GM19043 (cell line): ENCODE results near the gene METTL1.
"Not testable (repeated sequence)": the region's sequence is repeated elsewhere in the genome, so short reads cannot be mapped to it uniquely, and the experiment has no call there.

Source experiments
- ATAC-seq: cut with Tn5 transposase; IDR thresholded peaks from one replicate; pipeline ENCODE4 v1.9.1; 2021; ENCODE audit warnings: low read depth; ENCODE audit not compliant: unreplicated experiment

Gene METTL1

DNA sequence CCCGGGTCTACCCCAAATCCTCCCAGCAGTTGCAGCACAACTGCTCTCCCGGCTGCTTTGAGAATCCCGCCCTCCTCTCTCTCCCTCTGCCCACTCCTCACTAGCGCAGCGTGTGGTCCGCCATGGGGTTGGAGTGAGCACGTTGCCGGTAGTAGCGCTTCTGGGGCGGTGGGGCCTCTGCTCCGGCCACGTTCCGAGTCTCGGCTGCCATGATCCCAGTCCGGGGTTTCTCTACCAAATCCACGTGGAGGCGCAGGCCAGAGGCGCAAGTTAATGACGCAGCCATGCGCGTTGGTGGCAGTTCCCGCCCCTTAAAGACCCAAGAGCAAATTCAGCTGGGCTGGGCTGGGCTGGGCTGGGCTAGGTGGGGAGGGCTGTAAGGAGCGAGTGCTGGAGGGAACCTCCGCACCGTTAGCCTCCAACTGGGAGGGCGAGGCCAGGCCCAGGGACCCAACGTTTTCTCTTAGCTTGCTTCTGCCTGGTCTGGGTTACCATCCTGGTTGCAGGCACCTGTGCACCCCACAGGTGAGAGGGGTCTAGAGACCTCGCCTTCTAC lies at the start of gene METTL1:
Gene METTL1, minus strand, starts transcription at position 233 of the 556 bp plus-strand sequence. Its CDS starts 22 bp downstream, at position 211.
- peak; percentile 85 for ATAC-seq

DNA sequence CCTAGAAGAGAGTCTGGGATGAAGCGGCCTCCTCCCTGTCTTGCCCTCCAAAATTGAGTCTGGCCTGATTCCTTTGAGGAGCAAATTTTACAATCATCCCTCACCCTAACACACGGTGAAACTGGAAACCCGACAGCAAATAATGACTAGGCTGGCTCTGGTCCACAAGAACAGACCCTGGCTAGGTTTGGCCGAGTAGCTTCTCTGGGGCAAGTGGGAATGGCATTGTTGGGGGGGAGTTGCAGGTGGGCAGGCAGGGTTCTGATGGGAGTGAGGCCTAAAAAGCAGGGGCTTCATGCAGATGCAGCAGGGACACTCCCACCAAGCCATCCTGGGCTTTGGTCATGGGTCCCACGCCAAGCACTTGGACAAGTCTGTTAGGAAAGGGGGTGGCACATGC lies 49.1 kb upstream of the METTL1 start:
- not testable (repeated sequence) for ATAC-seq

DNA sequence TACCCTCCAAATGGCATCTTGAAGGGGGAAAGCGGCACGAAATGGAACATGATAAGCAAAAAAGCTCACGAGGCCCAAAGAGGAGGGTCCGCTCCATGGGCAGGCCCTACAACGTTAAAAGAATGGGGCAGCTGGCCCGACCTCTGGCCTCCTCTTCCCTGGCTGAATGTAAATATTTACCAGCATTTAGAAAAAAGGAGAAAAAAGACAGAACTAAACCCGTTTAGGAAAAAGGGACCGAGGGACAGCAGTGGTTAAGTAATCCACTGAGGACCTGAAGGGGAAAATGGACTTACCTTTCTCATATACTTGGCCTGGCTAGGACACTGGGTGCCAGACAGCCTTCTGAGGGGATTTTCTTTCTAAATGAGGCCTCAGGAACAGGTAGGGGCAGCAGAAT lies 48.2 kb upstream of the METTL1 start:
- not testable (repeated sequence) for ATAC-seq

DNA sequence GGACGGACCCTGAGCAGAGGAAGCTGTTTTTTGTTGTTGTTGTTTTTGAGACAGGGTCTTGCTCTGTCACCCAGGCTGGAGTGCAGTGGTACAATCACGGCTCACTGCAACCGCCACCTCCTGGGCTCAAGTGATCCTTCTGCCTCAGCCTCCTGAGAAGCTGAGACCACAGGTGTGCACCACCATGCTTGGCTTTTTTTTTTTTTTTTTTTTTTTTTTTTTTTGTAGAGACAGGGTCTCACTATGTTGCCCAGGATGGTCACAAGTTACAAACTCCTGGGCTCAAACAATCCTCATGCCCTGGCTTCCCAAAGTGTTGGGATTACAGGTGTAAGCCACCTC lies 46.1 kb upstream of the METTL1 start:
- not testable (repeated sequence) for ATAC-seq

DNA sequence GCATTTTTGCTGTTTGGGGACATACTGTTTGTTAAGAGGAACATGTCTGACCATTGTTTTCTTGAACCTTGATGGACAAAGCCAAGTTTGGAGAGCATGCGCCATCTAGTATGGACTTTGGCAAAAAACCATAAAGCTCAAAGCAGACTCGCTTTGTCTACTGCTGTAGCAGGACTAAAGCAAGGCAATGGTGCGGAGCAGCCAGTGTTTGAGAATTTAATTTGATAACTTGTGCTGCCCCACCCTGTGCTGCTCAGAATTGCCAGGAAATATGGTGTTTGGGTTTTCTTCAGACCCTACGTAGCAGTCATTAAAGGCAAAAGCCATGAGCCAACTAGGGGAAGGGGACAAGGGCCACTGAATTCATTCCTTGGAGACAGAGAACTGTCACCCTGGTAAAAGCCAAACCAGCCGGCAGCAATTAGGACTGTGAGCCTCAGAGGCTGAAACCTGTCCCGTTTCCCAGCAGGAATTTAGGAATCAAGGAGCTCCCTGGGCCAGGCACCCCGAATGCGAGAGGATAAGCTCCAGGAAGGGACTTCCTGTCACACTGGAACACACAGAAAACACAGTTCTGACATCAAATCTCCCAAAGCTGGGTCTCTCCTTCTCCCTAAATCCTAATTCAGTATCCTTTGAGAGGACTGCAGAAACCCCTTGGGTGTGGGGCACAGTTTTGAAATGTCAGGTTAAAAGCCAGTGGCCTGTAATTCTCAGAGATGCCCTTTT lies 45.5 kb upstream of the METTL1 start:
- ATAC-seq = no peak

DNA sequence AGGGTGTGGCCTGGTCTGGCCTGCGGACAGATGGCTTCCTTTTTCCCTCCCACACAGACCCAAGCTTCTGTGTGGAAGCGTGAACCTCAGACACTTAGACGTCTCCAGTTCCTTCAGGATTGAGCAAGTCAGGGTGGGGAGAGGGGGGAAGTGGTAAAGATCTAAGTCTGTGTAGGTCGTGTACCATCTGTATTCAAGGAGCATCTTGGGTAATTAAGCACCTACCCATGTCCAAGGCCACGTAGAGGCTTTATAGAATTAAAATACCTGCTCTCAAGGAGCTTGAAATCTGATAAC lies 44.9 kb upstream of the METTL1 start:
- ATAC-seq = no peak

DNA sequence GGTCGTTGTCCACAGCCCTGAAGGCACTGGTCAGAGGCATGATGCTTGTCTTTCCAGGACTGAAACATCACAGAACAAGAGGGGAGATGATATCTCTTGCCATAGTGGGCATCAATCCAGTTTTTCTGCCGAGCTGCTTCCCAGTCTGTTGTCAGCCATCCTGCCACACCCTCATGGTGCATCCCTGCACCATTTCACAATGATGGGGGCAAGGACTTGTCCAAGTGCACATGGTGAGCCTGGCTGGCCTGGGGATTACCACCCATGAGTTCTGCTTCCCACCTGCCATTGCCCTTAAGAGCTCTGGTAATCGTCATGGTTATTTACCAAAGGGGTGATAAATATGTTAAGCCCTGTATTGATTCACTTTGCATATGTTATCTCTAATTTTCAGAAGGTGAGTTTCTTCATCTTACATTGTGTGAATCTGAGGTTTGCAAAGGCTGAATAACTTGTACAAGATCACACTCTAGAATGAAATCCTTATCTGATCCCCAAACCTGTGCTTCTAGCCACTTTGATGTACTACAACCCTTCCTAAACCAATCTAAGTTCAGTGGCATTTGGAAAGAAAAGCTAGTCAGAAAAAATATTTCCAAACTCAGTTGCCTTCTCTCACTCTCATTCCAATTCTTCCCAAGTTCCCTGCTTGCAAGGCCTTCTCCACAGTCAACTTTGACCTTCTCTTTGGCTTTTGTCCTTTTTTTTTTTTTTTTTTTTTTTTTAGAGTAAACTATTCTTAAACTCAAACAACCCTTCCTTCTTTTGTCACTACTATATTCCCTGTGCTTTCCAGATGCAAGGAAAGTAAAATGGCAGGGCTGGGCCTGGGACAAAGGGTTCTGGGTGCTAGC lies 44.3 kb upstream of the METTL1 start:
- no peak for ATAC-seq

DNA sequence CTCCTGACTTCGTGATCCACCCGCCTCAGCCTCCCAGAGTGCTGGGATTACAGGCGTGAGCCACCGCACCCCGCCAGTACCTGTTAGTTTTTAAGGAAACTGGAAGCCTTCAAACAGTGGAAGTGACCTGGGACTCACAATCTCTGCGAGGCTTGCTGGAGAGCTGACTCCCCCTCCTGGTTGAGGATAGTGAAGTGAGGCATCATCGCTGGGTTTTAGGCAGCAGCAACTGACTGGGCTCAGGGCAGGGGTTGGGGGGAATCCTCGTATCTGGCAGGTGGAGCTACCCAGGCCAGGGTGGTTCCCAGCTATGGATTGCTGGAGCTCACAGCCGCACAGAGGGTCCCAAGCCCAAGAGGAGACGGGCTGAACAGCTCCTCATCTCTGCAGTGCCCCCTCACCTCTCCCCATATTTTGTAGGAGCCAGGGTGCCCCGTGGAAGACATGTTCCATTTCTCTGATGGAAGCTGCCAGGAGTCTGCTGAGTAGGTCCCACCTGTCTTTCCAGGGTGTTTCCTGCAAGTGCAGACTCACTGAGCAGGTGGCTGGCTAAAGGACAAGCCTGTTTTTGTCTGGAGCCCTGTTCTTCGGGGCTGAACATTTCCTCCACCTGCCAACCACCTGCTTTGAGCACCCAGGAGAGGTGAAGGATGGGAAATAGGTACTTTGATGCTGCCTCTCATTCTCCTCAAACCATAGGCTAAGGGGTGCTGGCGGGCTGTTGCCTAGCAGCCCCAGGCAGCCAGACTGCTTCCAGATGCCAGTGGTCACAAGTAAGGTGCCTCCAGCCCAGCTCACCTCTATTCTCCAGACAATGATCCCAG lies 43.5 kb upstream of the METTL1 start:
- ATAC-seq = no peak

DNA sequence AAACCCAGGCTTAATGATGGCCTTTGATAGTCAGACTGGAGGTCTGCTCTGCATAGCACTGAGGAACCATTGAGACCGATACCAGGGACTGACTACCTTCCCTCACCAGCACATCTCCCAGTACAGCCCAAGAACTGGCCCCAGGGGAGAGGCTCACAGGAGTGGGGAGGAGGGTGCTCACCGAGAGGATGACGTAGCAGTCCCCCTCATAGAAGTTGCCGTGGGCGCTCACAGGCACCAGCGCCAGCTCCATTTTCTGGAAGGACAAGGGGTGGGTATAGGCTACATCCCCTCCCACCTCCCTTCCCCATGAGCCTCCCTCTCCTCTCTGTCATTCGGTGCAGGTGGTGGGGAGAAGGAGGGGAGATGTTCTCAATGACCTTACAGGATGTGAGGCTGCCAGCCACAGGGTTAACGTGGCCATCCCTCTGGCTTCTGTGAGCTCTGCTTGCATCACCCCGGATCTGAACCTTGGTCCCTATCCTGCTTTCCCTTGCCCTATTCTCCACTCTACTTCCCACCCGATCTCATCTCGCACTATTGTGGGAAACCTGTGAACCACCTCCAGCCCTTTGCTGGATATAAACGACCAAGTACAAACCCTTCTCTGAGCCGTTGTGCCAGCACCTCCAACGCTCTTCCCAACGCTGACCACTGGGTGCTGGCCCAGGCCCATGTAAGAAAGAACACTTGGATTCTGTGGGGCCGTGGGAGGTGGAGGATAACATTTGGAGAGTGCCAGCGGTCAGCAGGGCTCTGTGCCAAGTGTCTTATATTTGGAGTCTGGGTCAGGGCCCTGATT lies 42.3 kb upstream of the METTL1 start:
- no peak for ATAC-seq

DNA sequence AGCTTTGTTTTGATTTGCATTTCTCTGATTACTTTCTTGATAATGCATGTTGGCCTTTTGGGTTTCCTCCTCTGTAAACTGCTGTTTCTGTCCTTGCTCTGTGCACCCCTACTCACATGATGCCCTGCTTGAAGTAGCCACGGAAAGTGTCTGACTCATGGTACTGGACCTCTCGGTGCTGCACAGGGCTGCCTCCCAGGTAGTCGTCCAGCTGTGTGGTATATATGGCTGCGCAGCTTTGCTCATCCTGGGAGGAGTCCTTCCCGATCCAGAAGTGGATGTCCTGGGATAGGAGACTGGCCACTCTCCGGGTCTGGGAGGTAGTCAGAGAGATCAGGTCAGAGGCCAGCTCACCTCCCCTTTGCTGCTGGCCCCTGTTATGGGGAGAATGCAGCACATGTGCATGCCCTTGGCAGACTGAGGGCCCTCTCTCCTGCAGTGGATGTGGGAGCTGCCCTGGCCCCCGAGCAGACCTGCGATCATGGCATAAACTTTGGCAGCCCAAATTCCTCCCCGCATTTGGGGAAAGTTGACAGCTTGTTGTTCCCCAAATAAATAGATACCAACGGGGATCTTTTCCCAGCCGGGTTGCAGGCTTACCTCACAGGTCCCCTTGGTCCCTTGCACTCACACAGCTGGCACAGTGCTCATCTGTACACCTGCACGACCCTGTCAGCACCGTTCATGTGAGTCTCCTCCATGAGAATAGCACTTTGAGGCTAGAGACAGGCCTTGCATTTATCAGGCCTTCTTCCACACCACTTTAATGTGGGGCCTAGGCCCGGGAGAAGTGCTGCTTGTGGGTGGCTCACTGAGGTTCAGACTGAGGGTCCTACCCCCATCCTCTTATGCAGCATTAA lies 41.4 kb upstream of the METTL1 start:
- ATAC-seq = no peak

DNA sequence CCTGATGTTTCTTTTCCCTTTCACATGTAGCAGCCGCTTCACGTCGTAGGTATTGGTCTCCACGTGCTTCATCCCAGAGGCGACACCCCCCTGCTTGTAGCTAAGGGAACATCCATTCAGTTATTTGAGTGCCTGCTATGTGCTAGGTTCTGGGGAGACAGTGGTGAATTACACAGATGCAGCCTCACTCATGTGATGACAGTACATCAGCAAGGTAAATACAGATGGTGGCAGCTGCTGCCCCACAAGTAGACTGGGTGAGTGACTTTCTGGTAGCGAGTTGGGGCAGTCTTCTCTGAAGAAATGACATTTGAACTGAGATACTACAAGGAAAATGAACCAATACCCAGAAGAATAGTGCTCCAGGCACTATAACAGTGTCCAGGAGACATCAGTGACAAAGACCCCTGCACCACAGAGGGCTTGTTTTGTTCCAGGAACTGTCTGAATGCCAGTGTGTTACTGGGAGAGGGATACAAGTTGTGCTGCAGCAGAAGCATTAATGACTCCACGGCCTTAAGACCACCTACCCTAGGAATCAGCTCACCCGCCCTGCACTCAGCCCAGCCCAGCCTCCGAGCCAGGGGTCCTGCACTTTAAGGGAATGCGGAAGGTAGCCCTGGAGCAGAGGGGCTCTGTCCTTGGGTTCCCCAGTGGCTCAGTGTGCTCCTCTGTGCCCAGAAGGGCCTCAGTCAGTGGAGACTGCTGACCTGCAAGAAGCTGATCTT lies 39.3 kb upstream of the METTL1 start:
- no peak for ATAC-seq

DNA sequence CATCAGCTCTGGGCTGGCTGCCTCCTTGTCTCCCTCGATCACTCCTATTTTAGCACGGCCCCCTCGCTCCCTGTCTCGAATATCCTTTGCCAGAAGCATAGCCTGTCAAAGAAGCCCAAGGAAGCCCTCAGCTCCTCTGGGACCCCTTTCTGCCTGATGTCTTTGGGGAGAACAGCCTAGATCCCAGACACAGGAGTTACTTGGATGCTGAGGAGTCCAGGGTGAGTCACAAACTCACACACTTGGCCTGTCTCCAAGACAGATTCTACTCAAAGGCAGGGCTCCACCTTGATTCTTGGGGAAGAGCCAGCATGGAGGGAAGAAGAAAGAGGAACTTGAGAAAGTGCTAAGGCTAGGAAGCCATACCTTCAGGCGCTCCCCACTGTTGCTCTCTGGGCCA lies 38.5 kb upstream of the METTL1 start:
- no peak for ATAC-seq

DNA sequence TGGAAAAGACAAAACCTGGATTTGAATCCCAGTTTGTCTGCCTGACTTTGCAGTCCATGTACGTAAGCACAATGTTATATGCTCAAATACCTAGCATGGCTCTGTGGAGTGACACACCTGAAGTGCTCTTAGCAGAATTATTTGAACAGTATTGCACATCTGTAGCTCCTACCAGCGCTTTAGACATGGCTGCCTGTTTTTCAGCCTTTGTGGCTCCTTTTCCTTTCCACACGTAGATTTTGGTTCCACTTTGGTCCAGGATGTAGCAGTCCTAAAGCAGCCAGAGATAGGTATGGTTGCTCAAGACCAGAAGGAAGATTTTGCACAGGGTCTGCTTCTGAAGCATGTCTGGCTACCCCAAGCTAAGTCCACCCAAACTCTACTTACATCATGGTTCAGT lies 37.5 kb upstream of the METTL1 start:
- ATAC-seq = no peak

DNA sequence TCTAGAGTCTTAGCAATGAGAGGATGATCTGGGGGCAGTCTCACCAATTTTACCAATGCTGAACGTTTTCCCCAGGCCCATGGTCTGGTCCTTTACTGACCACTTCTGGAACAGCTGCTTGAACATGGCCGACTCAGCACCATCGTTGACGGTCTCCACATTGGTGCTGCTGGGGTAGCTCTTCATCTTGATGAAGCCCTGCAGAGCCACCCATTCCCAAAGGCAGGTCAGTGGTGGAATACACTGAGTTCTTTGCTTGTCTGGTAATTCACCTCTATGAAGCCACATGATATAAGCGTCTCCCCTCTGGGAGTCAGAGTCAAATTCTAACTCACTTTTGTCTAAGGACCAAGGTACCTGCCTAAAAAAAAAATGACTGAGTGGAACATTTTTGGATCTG lies 36.4 kb upstream of the METTL1 start:
- no peak for ATAC-seq

DNA sequence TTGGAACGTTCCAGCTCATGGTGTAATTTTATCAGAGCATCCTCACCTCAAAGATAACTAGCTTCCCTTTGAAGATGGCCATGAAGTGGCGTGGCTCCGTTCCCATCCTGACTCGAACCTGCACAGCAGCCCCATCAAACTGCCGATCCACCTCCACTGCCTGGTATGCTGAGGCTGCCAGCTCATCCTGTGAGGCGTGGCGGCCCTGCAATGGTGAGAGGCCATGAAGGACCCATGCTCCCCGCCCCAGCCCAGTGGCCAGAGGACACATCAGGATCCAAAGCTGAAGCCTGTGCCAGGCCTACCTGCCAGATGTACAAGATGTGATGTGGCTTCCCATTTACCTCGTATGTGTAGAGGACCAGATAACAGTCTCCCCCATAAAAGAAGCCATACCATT lies 35.4 kb upstream of the METTL1 start:
- no peak for ATAC-seq

DNA sequence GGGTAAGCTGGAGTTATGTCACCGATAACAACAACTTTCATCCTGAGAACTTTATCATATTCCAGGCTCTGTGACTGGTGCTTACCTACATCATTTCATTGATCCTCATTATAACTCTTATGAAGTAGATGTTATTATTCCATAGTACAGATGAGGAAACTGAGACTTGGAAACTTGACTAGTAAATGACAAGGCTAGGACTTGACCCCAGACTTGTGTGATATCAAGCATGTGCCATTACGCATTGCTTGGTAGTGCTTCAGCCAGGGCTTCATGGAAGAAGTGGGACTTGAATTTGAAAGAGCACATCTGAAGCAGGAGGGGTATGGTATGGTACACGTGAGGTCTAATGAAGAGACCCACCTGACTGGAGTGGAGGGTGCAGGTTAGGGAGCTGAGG lies 34.8 kb upstream of the METTL1 start:
- ATAC-seq = no peak

DNA sequence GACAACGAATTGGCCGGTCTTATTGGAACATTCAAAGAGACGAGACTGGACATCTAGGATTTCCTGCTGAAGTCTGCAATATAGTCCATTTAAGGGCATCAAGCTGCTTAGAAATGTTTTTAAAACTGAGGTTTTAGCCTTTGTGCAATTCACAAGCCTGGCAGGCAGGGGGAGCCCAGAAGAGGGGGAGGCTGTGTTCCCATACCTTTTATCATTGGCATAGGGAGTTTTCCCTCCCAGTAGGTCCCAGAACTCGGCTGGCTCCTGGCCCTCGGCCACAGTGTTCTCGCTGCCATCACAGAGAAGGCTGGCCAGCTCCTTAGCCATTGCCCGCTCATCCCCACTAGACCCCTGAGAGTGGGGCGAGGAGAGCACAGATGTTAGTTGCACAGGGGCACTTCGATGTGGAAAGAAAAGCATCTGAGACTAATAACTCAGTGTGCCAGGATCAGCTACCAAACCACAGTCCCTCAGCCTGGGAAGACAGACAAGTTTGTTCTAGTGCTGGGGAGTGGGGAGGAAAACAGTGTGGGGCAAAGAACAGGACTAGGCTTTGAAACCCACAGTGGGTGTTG lies 31.5 kb upstream of the METTL1 start:
- no peak for ATAC-seq

DNA sequence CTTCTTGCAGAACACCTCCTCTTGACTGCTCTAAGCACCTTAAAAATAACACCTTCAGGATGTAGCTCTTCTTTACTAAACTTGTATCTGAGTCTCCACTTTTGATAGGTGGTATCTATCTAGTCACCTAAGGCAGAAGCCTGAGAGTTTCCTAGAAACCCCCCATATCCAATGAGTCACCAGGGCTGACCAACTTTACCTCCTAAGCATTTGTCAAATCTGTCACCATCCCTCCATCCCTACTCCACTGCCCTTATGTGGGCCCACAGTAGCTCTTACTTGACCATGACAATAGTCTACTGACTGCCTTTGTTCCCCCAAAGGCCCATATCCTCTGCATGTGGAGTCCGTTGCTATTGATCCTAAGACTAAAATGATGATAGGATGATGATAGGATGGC lies 30.7 kb upstream of the METTL1 start:
- ATAC-seq = no peak
